HepG2 (cell line): Measurements from ENCODE around the gene R3HDM1.

Experiments
- ATF1 ChIP-seq: IDR thresholded peaks from 2 replicates; pipeline ENCODE4 v1.6.1; 2016; ENCODE audit warnings: mild to moderate bottlenecking, control low read depth
- CTCF ChIP-seq: sonication (generic); formaldehyde crosslinking; IDR thresholded peaks from 2 replicates; pipeline ENCODE4 v1.5.0; 2020; ENCODE audit warnings: mild to moderate bottlenecking, missing genetic modification reagents, moderate library complexity
- ELF4 ChIP-seq: sonication (generic); formaldehyde crosslinking; IDR thresholded peaks from 2 replicates; pipeline ENCODE4 v1.5.0; 2020; ENCODE audit warnings: missing genetic modification reagents, mild to moderate bottlenecking, moderate library complexity, borderline replicate concordance
- POLR2A ChIP-seq, 2 experiments: IDR thresholded peaks; 2 replicates each; pipeline ENCODE4 v1.6.1; 2011; ENCODE audit warnings: low read depth in 2 of 2, low read length in 2 of 2, mild to moderate bottlenecking in 1 of 2, moderate library complexity in 1 of 2; ENCODE audit not compliant: insufficient read depth in 1 of 2
- SRF ChIP-seq: IDR thresholded peaks from 2 replicates; pipeline ENCODE4 v1.6.1; 2011; ENCODE audit warnings: mild to moderate bottlenecking, low read depth, low read length, moderate library complexity
- UBTF ChIP-seq: sonication (generic); formaldehyde crosslinking; IDR thresholded peaks from 2 replicates; pipeline ENCODE4 v1.4.0; 2020; ENCODE audit warnings: mild to moderate bottlenecking, missing genetic modification reagents
- ZBTB8A ChIP-seq: sonication (generic); formaldehyde crosslinking; IDR thresholded peaks from 2 replicates; pipeline ENCODE4 v1.4.0; 2020; ENCODE audit warnings: mild to moderate bottlenecking, low read depth, missing genetic modification reagents, borderline replicate concordance
- ZNF232 ChIP-seq: sonication (generic); formaldehyde crosslinking; IDR thresholded peaks from 2 replicates; pipeline ENCODE4 v1.4.0; 2020; ENCODE audit warnings: missing genetic modification reagents, borderline replicate concordance
- ZNF362 ChIP-seq: sonication (generic); formaldehyde crosslinking; IDR thresholded peaks from 2 replicates; pipeline ENCODE4 v1.4.0; 2020; ENCODE audit warnings: missing genetic modification reagents, mild to moderate bottlenecking, borderline replicate concordance
- ZNF501 ChIP-seq: sonication (generic); formaldehyde crosslinking; IDR thresholded peaks from 2 replicates; pipeline ENCODE4 v1.5.1; 2020; ENCODE audit warnings: mild to moderate bottlenecking, moderate library complexity, missing genetic modification reagents
- ZNF788 ChIP-seq: sonication (generic); formaldehyde crosslinking; IDR thresholded peaks from 2 replicates; pipeline ENCODE4 v1.5.0; 2020; ENCODE audit warnings: mild to moderate bottlenecking, missing genetic modification reagents, borderline replicate concordance
- ZSCAN29 ChIP-seq: sonication (generic); formaldehyde crosslinking; conservative IDR thresholded peaks from 2 replicates; pipeline ENCODE4 v1.4.0; 2020; ENCODE audit warnings: mild to moderate bottlenecking, missing genetic modification reagents

- TF ChIP-seq SRF = no peak
- no peak for TF ChIP-seq ZNF232
- no peak for TF ChIP-seq UBTF (CRISPR knock-in tag)
- TF ChIP-seq POLR2A (IDR thresholded peaks at IDR 0.05; ENCODE audit: insufficient read depth in 1 of 2, low read depth in 2 of 2, low read length in 2 of 2) = no peak
- TF ChIP-seq ZNF501 (CRISPR knock-in tag) = no peak
- TF ChIP-seq ZNF362 (CRISPR knock-in tag) = no peak
- TF ChIP-seq ELF4 = no peak
- no peak for TF ChIP-seq CTCF (CRISPR knock-in tag)
- no peak for TF ChIP-seq ATF1 (CRISPR knock-in tag)
- TF ChIP-seq ZNF788 (CRISPR knock-in tag) = no peak
- no peak for TF ChIP-seq ZSCAN29
- no peak for TF ChIP-seq ZBTB8A
Measured at GRCh38 chr2:135490376-135490775, 40.9 kb upstream of the R3HDM1 start.
